IPS-NIHi11 (cell line): ENCODE data around the gene LPP.
"Not testable (repeated sequence)": the region's sequence is repeated elsewhere in the genome, so short reads cannot be mapped to it uniquely, and the experiment has no call there.

ENCODE experiments used
- DNase-seq: peaks from one replicate; pipeline ENCODE4 v3.0.0; 2012; ENCODE audit warnings: mixed read lengths, low spot score

LPP gene

DNA sequence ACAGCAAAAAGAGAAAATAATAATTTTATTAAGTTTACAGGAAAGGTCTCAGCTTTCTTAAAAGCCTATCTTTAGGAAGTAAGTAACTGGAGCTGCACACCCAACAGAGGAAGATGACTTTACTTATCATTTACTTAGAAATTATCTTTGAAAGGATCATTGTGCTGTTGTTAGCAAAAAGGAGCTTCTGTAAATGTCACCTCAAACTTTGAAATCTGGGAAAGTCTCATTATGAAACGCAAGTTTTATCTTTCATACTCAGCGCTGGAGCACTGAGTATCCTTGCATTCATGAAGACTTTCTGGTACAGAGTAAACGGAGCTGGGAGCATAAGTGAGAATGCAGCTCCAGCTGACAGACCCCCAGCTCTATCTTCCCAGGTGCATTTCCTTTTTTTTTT lies 526.6 kb downstream of the LPP start:
- no peak for DNase-seq

DNA sequence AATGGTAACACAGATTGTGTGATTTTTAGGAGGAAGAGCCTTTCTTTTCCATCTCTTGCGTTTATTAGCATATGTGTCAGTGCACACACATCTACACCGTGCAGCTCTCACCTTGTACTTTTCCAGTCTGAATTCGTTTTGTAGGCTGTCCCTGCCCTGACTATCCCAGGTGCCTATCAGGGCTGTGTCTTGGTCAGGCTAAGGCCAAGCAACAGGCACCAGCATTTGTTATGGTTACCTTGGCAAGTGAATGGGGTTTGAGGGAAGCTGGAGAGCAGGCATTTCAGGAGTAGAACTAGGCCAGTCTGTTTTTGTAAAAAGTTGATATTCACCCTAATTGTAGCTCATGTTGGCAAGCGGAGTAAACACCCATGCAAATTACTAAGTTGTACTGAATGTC lies 528.4 kb downstream of the LPP start:
- DNase-seq = no peak

DNA sequence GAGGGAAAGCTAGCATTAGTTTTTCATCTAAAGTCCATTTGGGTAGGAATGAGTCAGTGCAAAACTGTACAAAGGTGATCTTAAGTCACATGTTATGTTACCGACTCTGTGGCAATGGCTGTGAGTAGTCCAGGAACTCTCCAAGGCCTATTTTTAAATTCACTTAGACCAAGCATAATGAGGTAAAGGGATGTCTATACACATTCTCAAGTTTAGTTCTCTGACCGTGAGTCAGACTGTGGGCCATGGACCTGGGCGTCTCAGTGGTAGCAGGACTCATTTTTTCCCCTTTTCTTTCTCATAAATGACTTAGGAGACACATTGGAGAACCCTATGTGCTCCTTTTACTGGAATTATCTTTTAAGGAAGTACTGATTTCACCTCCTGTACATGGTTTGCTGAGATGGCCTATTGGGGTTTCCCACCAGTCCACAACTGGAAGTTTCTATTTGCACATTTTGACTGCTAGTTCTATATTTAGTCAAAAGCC lies 529.1 kb downstream of the LPP start:
- DNase-seq = no peak

DNA sequence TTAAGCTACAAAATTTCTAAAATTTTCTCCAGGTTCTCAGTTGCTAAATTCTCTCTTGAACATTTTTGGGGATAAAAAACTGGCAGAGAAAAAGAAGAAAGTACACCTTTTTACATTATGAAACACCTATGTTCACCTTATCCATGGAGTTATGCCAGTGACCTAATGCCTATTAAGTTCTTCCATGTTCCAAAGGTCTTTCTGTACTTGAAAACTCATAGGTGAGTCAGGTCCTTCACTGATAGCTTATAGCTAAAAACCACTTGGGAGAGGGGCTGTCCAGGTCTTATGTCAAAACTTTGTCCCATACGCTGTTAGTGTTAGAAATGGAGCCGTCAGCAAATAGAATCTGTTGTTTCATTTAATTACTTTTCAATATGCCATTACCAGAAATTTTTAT lies 530.3 kb downstream of the LPP start:
- DNase-seq = no peak

DNA sequence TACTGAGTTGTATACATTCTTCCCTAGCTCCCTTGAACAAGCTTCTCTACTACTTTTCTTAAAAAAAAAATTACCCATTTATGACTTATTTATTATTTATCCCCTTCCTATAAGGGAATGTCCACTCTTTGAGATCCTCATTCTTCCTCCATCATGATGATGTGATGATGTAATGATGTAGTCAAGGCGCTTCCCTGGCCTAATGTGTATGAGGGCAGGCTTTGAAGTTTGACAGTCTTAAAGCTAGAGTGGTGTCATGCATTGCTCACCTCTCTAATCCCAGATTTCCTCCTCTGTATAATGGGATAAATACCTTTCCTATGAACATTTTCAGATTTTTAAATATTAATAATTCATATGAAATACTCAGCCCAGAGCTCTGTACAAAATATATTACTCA lies 531.8 kb downstream of the LPP start:
- no peak for DNase-seq

DNA sequence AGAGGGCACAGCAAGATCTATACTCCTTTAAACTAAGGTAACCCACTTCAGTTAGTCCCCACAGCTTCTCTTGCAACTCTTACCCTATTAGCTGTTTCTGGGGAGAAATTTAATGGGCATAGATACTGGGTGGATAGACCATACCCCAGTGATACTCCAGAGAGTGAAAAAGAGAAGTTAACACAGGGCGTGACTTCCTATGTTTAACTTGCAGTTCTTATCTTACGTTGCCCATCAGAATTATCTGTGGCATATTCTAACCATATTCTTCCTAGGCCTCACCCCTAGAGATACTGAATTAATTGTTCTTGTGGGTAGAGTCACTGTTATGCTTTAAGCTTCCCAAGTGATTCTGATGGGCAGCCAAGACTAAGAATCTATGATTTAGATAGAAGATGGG lies 532.4 kb downstream of the LPP start:
- DNase-seq = no peak

DNA sequence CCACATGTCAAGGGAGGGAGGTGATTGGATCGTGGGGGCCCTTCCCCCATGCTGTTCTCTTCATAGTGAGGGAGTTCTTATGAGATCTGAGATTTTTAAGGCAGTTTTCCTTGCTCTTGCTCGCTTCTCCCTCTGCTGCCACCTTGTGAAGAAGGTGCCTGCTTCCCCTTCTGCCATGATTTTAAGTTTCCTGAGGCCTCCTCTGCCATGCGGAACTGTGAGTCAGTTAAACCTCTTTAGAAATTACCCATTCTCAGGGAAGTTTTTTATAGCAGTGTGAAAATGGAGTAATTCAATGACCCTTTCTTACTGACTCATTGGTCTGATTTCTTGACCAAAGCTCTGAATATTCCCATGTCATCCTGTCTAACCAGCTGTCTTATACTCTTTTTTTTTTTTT lies 533.4 kb downstream of the LPP start:
- no peak for DNase-seq

DNA sequence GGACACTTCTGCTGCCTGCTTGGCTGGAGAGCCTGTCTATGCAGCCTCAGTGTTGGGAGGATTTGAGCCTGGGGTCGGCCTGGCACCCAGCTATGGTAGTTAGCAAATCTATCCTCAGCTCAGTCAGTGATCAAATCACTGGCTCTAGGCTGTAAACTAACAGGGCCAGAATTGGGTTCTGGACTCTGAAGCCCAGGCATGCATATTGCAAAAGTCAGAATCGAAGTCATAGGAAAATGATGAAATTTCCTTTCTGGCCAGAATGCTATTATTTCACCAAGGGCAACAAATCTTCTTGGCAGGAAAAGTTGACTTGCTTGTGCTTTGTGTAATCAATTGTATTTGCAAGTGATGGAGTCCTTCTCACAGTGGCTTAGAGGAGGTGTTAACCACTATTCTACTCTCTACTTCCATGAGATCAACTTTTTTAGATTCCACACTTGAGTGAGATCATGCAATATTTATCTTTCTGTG lies 535.2 kb downstream of the LPP start:
- DNase-seq = no peak

DNA sequence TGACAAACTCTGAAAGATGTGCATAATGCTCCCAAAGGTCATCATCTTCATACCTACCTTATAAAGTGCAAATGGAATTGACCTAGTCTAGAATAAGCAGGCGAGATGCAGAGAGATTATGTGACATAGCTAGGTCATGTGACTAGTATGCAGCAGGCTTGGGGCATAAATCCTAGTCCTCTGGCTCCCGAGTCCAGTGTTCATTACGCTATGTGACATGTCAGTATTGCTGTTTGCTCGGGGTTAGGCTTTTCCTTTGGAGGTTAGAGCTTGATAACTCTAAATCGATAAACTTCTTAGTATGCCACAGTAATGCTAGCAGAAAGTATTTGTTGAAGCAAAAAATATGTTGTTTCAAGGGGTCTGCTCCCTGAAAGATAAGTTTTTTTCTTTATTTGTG lies 536.1 kb downstream of the LPP start:
- DNase-seq = no peak

DNA sequence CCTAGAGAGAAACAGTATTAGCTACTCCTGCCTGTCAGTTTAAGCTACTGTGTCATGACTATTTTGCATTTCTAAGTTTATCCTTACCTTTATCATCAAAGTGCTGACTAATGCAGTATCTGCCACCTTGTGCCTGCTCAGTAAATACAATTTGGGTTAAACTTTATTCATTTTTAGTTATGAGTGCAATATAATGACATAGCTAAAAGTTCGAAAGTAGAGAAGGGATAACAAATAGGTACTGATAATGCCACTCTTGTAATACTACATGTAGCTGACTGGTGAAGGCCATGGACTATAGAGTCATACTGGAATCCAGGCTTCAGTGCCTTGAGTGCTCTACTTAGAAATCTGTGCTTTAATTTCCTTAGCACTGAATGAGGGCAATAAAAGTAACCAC lies 537.0 kb downstream of the LPP start:
- DNase-seq = no peak

DNA sequence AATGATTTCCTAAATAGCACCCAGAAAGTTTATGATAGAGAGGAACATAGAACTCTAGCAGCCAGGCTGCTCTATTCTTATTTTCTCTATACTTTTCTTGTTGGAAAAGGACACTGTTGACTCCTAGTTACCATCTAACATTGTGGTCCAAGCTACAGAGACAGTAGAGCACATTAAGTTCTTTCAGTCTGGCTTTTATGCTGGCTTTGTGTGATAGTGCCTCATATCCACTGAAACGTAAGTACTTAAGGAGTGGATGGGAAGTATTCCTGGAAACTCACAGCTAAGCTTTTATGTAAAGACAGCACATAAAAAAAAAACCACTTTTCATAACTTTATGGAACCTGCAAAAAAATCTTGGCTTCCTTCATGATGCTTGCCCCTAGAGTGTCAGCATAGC lies 537.7 kb downstream of the LPP start:
- no peak for DNase-seq

DNA sequence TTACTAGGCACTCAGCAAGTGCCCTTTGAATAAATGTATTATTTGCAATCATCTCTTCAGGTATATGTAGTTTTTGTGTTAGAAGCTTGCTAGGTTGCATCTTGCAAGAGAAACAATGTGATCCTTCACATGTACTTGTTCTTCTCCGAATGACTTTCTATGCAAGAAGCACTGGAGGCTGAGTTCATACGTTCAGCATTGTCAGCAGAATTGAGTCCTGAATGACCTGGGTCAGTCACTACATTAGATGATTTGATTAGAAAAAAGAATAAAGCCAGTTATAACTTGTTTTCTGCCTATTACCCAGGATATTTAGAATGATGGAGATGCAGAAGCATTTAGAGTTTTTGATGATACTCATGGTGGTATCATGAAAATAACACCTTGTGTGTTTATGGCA lies 538.7 kb downstream of the LPP start:
- DNase-seq = no peak

DNA sequence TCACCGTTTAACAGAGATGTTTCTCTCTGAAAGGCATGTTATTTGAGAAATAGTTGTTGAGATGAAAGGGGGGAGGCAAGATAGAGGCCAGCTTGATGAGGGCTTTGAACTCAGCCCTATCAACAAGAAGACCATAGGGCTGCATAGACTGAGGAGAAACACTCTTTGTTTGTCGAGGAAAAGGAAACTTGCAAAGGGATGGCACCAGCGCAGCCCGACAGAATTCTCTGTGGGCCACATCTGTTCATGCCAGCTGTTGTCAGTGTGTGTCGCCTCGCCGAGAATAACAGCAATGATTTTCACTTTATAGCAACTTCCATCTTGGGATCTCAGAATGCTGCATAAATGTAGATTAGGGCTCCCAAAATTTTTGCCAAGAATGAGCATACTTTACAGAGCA lies 539.5 kb downstream of the LPP start:
- no peak for DNase-seq

DNA sequence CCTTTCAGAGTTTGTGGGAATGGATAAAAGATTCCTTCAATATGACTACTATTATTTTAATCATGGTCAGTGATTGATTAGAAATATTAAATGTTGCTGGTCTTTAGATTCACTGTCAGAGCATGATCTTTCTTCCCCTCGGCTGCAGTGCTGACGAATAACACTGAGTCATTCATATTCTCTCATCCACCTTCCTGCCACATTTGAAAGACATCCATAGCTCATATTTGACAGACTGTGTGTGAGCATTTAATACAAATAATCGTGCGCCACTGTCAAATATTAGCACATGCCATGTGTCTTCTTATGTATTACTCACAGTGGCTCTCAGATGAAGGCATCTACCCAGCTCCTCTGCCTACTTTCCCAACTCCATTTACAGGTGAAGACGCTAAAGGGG lies 541.3 kb downstream of the LPP start:
- no peak for DNase-seq

DNA sequence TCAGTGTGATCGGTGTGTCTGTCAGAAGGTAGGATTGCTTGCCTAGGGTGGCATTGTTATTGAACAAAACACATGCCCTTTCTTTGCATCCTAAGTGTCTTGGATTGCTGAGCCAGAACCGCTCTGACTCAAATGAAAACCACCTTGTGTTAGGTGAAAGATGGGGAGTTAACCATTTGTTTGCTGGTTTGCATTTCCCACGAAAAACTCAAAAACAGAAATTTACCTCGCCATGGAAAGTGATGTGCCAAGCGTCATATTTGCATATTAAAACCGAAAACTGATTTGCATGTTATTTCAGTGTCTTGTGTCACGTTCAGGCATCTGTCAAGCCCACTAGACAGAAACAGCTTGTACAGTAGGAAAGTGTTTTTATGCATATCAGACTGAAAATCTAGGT lies 543.2 kb downstream of the LPP start:
- DNase-seq = peak; percentile 30

DNA sequence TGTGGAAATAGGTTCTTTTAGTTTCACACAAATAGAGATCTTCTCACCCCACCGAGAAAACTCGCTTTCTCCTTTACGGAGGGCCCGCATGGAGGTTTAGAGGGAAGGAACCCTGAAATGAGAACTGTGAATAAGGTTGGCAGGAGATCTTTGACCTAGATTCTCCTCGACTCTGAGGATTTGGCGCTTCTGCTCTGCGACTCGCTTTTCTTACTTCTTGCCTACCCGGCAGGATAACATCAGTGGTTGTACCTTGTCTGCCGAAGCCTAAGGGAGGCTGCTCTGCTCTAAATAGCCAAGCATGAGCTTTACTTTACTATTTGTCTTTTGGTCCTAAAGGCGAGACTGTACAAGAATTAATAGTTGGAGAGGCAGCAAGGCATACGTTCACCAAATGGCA lies 544.5 kb downstream of the LPP start:
- DNase-seq = no peak

DNA sequence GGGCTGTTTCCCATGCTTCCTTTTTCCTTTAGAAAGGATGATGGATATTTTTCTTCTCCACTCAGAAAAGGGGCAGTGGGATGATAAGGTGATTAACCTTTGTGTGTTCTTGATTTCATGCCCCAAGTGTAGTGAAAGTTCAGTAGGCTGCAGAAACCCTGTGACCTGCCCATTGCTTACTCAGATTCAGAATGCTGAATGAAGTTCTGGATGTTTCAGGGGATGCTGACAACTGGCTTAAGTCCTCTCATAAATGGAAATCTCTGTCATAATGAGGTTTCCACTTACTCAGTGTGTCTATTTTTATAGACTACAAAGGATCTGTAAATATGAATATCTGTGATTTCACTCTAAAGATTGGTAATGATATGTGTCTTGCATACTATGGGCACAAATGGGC lies 546.5 kb downstream of the LPP start:
- no peak for DNase-seq

DNA sequence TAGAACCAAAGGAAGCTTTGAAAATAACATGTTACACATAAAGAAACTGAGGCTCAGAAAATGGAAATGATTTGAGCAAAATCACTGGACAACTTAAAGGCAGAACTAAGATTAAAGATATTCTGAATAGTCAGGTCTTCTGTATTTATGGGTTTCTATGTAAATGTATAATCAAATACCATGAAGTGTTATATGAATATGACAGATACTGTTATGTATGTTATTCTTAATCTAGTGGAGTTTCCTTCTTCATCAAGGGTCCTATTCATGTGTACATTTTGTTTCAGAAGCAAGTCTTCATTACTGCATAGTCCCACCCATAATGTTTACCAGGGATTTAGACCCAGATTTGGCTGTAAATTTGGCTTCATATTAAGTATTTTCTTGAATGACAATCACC lies 547.0 kb downstream of the LPP start:
- DNase-seq = no peak

DNA sequence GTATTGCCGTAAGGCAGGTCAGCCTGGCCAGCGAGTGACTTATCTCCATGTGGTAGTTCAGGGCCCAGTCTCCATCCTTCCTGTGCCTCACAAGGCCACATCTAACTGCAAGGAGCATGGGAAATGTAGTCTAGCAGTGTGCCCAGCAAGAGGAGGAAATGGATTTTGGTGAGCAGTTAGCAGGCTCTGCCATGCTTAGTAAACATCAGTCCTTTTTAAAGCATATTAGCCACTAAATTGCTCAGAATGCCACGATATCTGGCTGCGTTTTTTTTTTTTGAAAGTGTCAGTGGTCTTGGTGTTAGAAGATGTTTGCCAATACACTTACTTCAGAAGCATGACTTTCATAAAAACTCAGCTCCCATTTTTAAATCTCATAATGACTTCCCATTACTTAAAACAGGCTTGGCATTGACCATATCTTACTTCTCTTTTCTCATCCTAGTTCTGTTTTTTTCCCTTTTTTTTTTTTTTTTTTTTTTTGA lies 547.6 kb downstream of the LPP start:
- peak; percentile 23 for DNase-seq

DNA sequence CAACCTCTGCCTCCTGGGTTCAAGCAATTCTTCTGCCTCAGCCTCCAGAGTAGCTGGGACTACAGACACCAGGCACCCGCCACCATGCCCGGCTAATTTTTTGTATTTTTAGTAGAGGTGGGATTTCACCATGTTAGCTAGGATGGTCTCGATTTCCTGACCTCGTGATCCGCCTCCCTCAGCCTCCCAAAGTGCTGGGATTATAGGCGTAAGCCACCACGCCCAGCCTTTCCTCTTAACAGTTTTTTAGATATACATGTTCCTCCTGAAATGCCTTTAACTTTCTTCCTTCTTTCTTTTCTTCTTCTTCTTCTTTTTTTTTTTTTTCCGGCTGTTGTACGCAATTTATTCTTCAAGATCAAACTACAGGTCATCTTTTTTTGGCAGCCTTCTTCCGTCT lies 548.1 kb downstream of the LPP start:
- DNase-seq = not testable (repeated sequence)

DNA sequence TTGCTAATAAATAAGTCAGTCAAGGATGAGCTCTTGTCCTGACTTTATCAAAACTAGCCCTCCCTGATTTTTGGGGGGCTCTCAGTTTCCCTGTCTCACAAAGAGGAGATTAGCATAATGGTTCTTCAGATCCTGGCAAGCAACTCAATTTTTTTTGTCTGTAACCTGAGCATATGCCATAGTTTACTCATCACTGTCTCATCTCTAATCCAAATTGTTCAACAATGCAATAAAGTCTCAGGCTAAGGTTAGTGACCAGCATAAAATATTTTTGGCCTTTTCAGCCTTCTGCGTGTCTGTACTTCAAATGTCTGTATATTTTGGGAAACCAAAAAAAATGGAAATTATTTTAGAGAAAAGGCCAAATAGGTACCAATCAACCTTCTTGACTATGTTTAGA lies 552.2 kb downstream of the LPP start:
- no peak for DNase-seq

DNA sequence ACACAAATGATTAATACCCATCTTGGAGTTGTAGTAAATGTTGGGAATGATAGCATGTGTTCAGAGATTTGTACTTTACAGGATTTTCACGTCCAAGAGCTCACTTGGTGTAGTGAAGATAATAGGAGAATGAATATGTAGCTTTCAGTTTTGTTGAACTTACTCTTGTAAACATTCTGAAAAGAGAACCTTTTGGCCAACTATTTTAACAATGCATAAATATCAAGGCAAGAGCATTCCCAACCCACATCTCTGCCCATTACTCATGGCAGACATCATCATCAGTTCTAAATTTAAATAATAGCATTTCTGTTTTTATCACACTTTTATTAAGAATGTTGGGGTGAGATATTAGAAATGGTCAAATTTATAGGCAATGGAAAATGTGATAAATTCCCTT lies 552.6 kb downstream of the LPP start:
- no peak for DNase-seq

DNA sequence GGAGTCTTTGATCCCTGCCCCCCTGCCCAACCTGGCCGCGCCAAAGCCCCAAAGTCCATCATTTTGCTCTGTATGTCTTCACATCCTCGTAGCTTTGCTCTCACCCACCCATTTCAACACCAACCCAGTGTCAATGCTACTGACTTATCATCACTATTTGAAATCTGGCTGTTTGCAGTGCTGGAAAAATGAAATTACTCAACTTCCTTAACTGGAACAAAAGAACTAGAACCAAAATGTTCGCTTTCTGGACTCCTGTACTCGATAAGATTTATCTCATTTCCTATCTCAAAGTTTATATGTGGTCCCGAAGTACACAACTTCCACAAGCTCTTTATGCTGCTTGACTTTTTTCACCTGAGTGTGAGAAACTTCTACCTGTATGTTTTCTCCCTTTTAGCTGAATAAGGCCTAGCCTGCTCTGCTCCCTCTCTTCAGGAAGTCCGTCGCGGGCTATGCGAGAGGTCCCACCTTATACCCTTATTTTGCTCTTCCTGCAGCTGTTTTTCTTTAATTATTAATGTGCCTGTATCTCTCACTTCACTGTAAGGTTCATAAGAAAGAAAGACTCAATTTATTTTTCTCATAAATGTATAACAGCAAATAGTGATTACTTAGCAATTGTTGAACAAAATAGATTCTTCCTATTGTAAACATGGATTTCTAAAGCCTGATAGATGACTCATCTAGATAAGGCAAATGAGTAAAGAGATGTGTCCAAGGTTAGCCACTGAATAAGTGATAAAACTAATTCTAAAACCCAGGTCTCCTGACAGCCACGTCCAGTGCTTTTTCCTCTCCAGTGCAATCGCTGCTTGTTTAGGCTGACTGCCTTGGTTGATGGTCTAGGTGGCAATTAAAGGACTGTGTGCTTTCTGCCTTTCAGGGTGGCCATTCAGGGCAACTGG lies 553.7 kb downstream of the LPP start:
- no peak for DNase-seq

DNA sequence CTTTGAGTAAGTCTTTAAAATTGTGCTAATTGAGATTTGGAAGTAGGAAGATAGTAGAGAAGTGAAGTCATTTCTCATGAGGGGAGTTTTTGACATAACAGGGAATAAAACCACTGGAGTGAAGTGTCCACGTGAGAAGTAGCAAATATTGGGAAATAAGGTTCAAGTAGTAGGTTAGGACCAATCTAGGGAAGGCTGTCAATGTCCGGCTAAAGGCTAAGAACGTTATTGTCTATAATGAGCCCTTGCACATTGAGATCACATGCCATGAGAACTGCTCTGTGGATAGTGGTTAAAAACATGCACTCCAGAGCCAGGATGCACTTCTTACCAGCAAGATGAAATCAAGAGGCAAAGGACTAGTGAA lies 557.9 kb downstream of the LPP start:
- DNase-seq = no peak
